Measurements from ENCODE around the gene GPR82.

GPR82 gene

GRCh38 chrX:41720125-41720779, 3.7 kb upstream of the GPR82 start:
- DNase-seq: no peak

GRCh38 chrX:41721590-41721989, 2.4 kb upstream of the GPR82 start:
- no peak for DNase-seq

GRCh38 chrX:41722214-41722613, 1.8 kb upstream of the GPR82 start:
- DNase-seq: no peak

- DNase-seq: no peak
These were observed 964 bp upstream of the GPR82 start for GRCh38 chrX:41722816-41723618.

- no peak for DNase-seq
These were observed 4.1 kb downstream of the GPR82 start for GRCh38 chrX:41728125-41728524.

- DNase-seq: no peak
These were observed 6.1 kb downstream of the GPR82 start for GRCh38 chrX:41730081-41730480.

- no peak for DNase-seq
These were observed 8.3 kb downstream of the GPR82 start for GRCh38 chrX:41732260-41732659.

GRCh38 chrX:41733939-41734338, 10.0 kb downstream of the GPR82 start:
- DNase-seq: no peak

- DNase-seq: no peak
These were observed 10.5 kb downstream of the GPR82 start for GRCh38 chrX:41734530-41734929.

GRCh38 chrX:41737065-41737464, 13.1 kb downstream of the GPR82 start:
- no peak for DNase-seq

GRCh38 chrX:41739871-41740270, 15.9 kb downstream of the GPR82 start:
- DNase-seq: no peak

GRCh38 chrX:41750716-41751115, 26.7 kb downstream of the GPR82 start:
- no peak for DNase-seq

- DNase-seq: no peak
These were observed 34.4 kb downstream of the GPR82 start for GRCh38 chrX:41758401-41758800.

- no peak for DNase-seq
These were observed 35.8 kb downstream of the GPR82 start for GRCh38 chrX:41759817-41760216.

GRCh38 chrX:41761169-41761568, 37.2 kb downstream of the GPR82 start:
- DNase-seq: no peak

- DNase-seq: no peak
These were observed 37.7 kb downstream of the GPR82 start for GRCh38 chrX:41761702-41762101.

GRCh38 chrX:41779030-41779564, 55.1 kb downstream of the GPR82 start:
- DNase-seq: peak; percentile 6
